ENCODE data around the gene FAM234A. TPM values are rescaled to one million over a fixed set of nuclear protein-coding genes. Genes with fewer than 3 reads are reported as not detected.

FAM234A gene
- total and polyA plus RNA-seq, 4 donors: 24.1 to 39.7 (median 27.8) TPM

DNA sequence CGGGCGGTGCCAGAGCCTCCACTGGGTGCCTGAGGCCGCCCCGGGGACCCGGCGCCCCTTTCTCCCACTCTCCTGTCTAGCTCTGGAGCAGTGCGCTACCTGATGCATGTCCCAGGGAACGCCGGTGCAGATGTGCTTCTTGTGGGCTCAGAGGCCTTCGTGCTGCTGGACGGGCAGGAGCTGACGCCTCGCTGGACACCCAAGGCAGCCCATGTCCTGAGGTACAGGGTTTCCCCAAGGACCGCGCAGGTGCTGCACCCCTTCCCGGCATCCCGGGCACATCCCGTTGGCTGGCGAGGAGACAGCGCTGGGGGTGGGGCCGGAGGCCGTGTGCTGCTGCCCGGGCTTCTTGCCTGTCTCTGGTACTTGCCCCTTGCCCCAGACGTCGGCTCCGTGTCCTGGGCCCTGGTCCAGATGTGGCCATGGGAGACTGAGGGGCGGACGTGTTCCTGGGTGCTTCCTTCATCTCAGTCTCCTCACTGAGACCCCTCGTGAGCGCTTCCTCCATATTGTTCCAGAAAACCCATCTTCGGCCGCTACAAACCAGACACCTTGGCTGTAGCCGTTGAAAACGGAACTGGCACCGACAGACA lies 28.7 kb downstream of the FAM234A start:
- Histone ChIP-seq H3K27me3 (ENCODE audit: control insufficient read depth in 4 of 4, insufficient read depth in 4 of 4, low read length in 3 of 4) (no peaks in the 10 kb centered on the region), H3K4me1 (ENCODE audit: control insufficient read depth in 4 of 4, insufficient read depth in 4 of 4, low read length in 3 of 4) (no peaks in the 10 kb centered on the region), H3K4me3 (ENCODE audit: low read depth in 1 of 3, low read length in 3 of 3) (no peak overlapping the region), H3K36me3 (ENCODE audit: control insufficient read depth in 4 of 4, insufficient read depth in 3 of 4, low read depth in 1 of 4, low read length in 3 of 4) (peaks cover 6 to 53% (median 14%) of the 10 kb centered on the region in 4 donors), H3K9me3 (ENCODE audit: control insufficient read depth in 4 of 4, low read length in 3 of 4) (no peaks in the 10 kb centered on the region), H3K27ac (ENCODE audit: low read depth in 1 of 2, low read length in 2 of 2) (no peak overlapping the region), H3K9ac (ENCODE audit: low read depth in 1 of 2, low read length in 2 of 2) (no peak overlapping the region)
- 96% methylated on average over 35 of the region's 35 CpGs for WGBS
- DNase-seq (ENCODE audit: low spot score): no peak
- TF ChIP-seq, protein P1, sequence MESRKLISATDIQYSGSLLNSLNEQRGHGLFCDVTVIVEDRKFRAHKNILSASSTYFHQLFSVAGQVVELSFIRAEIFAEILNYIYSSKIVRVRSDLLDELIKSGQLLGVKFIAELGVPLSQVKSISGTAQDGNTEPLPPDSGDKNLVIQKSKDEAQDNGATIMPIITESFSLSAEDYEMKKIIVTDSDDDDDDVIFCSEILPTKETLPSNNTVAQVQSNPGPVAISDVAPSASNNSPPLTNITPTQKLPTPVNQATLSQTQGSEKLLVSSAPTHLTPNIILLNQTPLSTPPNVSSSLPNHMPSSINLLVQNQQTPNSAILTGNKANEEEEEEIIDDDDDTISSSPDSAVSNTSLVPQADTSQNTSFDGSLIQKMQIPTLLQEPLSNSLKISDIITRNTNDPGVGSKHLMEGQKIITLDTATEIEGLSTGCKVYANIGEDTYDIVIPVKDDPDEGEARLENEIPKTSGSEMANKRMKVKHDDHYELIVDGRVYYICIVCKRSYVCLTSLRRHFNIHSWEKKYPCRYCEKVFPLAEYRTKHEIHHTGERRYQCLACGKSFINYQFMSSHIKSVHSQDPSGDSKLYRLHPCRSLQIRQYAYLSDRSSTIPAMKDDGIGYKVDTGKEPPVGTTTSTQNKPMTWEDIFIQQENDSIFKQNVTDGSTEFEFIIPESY (IDR thresholded peaks at IDR 0.05): no peak
- TF ChIP-seq EGR1 (IDR thresholded peaks at IDR 0.05; ENCODE audit: low read depth in 2 of 2) (no peak), REST (IDR thresholded peaks at IDR 0.05) (no peak), NR2F2 (IDR thresholded peaks at IDR 0.05) (no peak), SP1 (IDR thresholded peaks at IDR 0.05) (no peak), RXRA (IDR thresholded peaks at IDR 0.05) (no peak), HNF4G (IDR thresholded peaks at IDR 0.05) (no peak), YY1 (IDR thresholded peaks at IDR 0.05) (no peak), FOXA1 (IDR thresholded peaks at IDR 0.05) (no peak), RAD21 (IDR thresholded peaks at IDR 0.05) (no peak), GABPA (IDR thresholded peaks at IDR 0.05 in 1 of 2, conservative IDR thresholded peaks at IDR 0.05 in 1 of 2) (no peak), TAF1 (conservative IDR thresholded peaks at IDR 0.05) (no peak)
- TF ChIP-seq, protein P2, sequence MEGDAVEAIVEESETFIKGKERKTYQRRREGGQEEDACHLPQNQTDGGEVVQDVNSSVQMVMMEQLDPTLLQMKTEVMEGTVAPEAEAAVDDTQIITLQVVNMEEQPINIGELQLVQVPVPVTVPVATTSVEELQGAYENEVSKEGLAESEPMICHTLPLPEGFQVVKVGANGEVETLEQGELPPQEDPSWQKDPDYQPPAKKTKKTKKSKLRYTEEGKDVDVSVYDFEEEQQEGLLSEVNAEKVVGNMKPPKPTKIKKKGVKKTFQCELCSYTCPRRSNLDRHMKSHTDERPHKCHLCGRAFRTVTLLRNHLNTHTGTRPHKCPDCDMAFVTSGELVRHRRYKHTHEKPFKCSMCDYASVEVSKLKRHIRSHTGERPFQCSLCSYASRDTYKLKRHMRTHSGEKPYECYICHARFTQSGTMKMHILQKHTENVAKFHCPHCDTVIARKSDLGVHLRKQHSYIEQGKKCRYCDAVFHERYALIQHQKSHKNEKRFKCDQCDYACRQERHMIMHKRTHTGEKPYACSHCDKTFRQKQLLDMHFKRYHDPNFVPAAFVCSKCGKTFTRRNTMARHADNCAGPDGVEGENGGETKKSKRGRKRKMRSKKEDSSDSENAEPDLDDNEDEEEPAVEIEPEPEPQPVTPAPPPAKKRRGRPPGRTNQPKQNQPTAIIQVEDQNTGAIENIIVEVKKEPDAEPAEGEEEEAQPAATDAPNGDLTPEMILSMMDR (IDR thresholded peaks at IDR 0.05; ENCODE audit: low read depth, low read length, missing input control): no peak

GRCh38 chr16:263944-264343 lies 29.3 kb downstream of the FAM234A start:
- TF ChIP-seq, protein P1 (IDR thresholded peaks at IDR 0.05): no peak
- no peak for TF ChIP-seq RXRA (IDR thresholded peaks at IDR 0.05)
- no peak for TF ChIP-seq NR2F2 (IDR thresholded peaks at IDR 0.05)
- TF ChIP-seq FOXA1 (IDR thresholded peaks at IDR 0.05): no peak
- TF ChIP-seq YY1 (IDR thresholded peaks at IDR 0.05): no peak
- TF ChIP-seq REST (IDR thresholded peaks at IDR 0.05): no peak
- H3K4me1 ChIP-seq (ENCODE audit: control insufficient read depth in 4 of 4, insufficient read depth in 4 of 4, low read length in 3 of 4): no peaks in the 10 kb centered on the region
- no peak overlapping the region for H3K9ac ChIP-seq (ENCODE audit: low read depth in 1 of 2, low read length in 2 of 2)
- no peak overlapping the region for H3K27ac ChIP-seq (ENCODE audit: low read depth in 1 of 2, low read length in 2 of 2)
- no peak overlapping the region for H3K4me3 ChIP-seq (ENCODE audit: low read depth in 1 of 3, low read length in 3 of 3)
- 97% methylated on average over 17 of the region's 17 CpGs for WGBS
- H3K9me3 ChIP-seq (ENCODE audit: control insufficient read depth in 4 of 4, low read length in 3 of 4): no peaks in the 10 kb centered on the region
- DNase-seq (ENCODE audit: low spot score): no peak
- peaks cover 6 to 53% (median 13%) of the 10 kb centered on the region in 4 donors for H3K36me3 ChIP-seq (ENCODE audit: control insufficient read depth in 4 of 4, insufficient read depth in 3 of 4, low read depth in 1 of 4, low read length in 3 of 4)
- no peaks in the 10 kb centered on the region for H3K27me3 ChIP-seq (ENCODE audit: control insufficient read depth in 4 of 4, insufficient read depth in 4 of 4, low read length in 3 of 4)

All from liver (tissue), 9 donors.